PC-9 (cell line): ENCODE measurements around the gene TRIO.

Source experiments
- CTCF ChIP-seq: fragments of 200-600 bp; sonication (generic); conservative IDR thresholded peaks from 2 replicates; pipeline ENCODE4 v1.6.1; 2017; ENCODE audit warnings: mixed run types, antibody characterized with exemption, mild to moderate bottlenecking, moderate library complexity
- EZH2 ChIP-seq: fragments of 200-600 bp; sonication (generic); IDR thresholded peaks from 2 replicates; pipeline ENCODE4 v1.8.0; 2017; ENCODE audit warnings: antibody characterized with exemption, low read depth

- TF ChIP-seq EZH2: no peak
- no peak for TF ChIP-seq CTCF
Observed at GRCh38 chr5:14469551-14470377, 326.6 kb downstream of the TRIO start.
